Sigmoid colon (tissue), 4 donors: Measurements from ENCODE around the gene KIAA1217.

Experiments
- POLR2A ChIP-seq, 2 donors: fragments of 450-650 bp; IDR thresholded peaks; one replicate each; pipeline ENCODE4 v1.6.1; 2016; ENCODE audit warnings: antibody characterized with exemption in 2 of 2, mild to moderate bottlenecking in 2 of 2, moderate library complexity in 2 of 2
- POLR2AphosphoS5 ChIP-seq, 4 donors: sonication (generic); formaldehyde crosslinking; IDR thresholded peaks; one replicate each; pipeline ENCODE4 v1.6.1; 2017; ENCODE audit warnings: antibody characterized with exemption in 4 of 4

DNA sequence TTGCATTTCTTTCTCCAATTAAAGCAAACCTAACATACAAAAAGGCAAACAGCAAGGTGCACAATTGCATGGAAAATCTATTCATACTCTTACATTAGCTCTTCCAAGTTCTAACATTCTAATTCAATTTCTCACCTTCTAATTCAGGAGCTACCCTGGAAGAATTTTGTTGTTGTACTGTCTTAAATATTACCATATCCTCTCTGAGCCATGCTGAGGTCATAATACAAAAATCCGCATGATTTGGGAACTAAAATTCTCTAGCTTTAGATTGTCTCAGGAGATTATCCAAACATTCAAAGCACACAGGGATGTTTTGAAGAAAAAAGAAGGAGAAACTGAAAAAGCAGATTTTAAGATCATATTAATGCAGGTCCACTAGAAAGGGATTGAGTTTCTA is 229.9 kb downstream of the KIAA1217 start:
- no peak for TF ChIP-seq POLR2AphosphoS5 (IDR thresholded peaks at IDR 0.05)
- no peak for TF ChIP-seq POLR2A (IDR thresholded peaks at IDR 0.05)
